Measurements from ENCODE around the gene SNX27.

The SNX27 gene

GRCh38 chr1:151702936-151703335 is 91.1 kb downstream of the SNX27 start:
- no peak for DNase-seq (ENCODE audit: extremely low read depth in 1 of 2, low read depth in 1 of 2)

- DNase-seq (ENCODE audit: extremely low read depth in 1 of 2, low read depth in 1 of 2) = no peak
These were observed 92.0 kb downstream of the SNX27 start for GRCh38 chr1:151703813-151704212.

DNA sequence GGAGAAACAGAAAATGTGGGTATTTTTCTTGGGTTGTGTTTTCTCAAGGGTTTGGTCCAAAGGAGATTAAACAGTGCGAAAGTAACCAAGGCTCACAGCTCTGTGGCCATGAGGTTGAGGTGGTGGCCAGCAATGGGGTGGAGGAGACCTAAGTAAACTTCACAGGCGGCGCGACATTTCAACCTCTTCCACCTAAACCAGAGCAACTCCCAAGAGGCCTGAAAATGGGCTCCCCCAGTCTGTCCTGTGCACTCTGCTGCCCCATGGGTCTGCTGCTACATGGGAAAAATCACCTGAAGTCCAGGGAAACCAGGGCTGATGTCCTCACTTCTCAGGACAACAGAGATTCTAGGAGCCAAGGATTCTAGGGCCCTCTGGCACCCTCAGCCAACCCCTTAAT is 92.4 kb downstream of the SNX27 start:
- DNase-seq (ENCODE audit: extremely low read depth in 1 of 2, low read depth in 1 of 2) = no peak

DNA sequence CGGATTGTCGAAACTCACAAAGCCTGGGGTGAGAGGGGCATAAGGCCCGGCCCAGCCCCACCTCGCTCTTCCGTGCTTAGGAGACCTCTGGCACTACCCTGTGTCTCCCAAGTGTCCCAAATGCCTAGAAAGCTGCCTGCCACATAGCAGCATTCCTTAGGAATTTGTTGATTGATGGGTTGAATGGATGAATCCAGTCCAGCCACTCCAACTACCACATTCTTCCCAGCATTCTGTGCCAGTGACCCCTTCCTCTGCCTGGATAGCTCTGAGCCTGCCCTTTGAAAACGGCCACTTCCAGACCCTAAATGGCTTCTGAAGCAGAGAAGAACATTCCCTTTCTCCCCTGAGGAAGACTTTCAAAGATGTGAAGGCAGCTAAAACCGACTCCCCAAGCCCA is 93.3 kb downstream of the SNX27 start:
- no peak for DNase-seq (ENCODE audit: extremely low read depth in 1 of 2, low read depth in 1 of 2)

- DNase-seq (ENCODE audit: extremely low read depth in 1 of 2, low read depth in 1 of 2) = no peak
These were observed 94.1 kb downstream of the SNX27 start for GRCh38 chr1:151705753-151706463.

- no peak for DNase-seq (ENCODE audit: extremely low read depth in 1 of 2, low read depth in 1 of 2)
These were observed 94.9 kb downstream of the SNX27 start for GRCh38 chr1:151706464-151707415.

DNA sequence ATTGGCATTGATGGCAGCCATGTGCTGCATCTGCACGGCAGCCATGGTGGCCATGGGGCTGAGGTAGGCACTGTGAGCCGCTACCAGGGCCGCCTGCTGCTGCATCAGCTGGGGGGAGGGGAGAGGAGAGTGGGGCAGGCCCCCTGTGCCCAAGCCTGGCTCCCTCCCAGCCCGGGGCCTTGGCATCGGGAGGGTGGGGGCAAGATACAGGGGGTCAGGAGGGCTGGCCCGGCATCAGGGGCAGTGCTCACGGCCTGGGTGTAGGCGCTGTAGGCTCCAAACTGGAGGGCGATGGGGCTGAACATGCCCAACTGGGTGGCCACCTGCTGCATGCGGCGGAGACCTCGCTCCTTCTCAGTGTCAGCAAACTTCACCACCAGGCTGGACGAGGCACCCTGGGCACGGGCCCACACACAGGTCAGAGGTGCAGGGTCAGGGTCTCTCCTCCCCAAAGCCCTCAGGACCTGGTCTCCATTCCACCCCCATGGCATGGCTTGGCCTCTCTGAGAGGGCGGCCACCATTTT is 95.8 kb downstream of the SNX27 start:
- no peak for DNase-seq (ENCODE audit: extremely low read depth in 1 of 2, low read depth in 1 of 2)

DNA sequence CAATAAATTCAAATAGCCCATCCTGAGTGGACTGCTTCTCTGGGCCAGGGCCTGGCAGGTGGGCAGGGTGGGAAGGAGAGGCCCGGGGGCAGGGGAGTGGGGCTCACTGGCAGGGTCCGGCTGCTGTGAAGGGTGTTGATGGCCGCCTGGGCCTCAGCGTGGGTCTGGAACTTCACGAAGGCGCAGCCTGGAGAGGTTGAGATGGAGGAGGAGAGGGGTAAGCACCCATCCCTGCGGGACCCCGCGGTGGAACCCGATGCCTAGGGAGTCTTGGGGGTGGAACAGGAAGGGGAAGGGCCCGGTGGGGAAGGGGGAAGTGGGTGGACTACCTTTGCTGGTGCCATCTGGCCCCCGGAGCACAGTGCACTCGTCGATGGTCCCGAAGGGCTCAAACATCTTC is 97.0 kb downstream of the SNX27 start:
- no peak for DNase-seq (ENCODE audit: extremely low read depth in 1 of 2, low read depth in 1 of 2)

DNA sequence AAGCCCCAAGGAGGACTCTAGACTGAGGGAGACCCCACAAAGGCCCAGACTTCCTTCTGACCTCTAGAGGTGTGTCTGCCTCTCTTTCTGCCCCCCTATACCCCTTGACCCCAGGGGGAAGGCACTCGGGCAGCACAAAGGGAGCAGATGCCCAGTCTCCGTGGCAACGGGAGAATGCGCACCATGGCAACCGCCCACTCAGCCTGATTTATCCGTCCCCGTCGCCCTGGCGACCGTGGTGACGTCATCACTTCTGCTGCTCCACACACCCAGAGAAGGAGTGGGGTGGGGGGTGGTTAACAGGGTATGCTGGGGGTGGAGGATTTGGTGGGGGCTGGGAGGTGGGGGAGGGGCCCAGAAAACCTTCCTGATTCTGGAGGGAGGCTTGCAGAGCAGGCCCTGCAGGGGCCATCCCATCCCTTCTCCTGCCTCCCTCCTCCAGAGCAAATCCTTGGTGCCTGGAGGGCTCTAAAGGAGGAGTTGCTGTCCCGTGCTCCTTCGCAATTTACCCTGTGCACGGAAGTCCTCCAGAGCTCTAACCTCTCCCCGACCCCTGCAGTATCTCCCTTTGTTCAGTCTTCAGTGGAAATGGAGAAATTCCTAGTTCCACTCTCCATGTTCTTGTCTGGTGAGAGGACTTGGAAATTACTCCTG is 98.5 kb downstream of the SNX27 start:
- DNase-seq (ENCODE audit: extremely low read depth in 1 of 2, low read depth in 1 of 2) = no peak

DNA sequence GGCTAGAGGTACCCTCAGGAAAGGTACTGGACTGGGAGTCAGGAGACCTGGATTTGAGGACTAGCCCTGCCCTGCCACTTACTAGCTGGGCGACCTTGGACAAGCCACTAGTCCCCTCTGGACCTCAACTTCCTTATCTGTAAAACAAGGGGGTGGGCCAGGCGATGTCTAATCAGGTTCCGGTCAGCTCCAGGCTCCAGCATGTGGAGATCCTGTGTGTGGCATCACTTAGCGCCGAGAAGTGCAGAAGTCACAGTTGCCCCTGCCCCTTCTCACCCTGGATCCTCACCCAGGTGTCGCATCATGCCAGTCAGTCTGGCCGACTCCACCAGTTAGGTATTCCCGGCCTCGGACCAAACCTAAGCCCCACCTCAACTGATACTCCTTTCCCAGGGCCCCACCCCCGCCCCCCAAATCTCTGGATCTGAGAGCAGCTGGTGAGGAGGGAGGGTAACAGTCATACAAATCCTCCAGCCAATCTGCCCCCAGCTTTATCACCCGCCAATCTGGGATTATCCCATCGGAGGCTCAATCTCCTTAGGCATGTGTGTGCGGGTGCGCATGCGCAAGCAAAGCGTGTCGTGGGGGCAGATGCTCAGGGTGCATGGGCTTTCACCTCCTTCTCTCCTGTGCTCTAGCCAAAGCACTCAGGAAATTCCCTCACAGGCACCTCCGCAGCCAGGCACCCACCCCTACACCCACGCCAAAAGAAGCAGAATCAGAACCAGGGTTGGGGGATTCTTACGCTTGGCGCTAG is 99.4 kb downstream of the SNX27 start:
- DNase-seq (ENCODE audit: extremely low read depth in 1 of 2, low read depth in 1 of 2) = no peak

DNA sequence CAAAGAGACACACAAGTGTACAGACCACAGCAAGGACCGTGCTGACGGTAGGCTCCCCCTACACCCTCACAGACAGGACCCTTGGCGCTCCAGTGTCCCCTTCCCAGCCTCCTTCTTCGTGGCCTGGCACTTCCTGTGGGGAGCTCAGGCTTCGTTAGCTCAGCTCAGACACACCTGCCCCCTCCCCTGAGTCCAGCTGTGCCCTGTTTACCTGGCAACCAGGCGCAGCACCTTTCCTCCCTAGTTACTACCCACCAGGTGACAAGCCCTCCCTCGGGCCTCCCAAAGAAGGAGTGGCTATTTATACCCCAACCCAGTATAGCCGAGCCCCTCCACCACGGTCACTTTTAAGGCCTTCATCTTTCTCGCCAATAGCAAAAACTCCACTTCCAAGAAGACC is 100.1 kb downstream of the SNX27 start:
- DNase-seq (ENCODE audit: extremely low read depth in 1 of 2, low read depth in 1 of 2) = no peak

DNA sequence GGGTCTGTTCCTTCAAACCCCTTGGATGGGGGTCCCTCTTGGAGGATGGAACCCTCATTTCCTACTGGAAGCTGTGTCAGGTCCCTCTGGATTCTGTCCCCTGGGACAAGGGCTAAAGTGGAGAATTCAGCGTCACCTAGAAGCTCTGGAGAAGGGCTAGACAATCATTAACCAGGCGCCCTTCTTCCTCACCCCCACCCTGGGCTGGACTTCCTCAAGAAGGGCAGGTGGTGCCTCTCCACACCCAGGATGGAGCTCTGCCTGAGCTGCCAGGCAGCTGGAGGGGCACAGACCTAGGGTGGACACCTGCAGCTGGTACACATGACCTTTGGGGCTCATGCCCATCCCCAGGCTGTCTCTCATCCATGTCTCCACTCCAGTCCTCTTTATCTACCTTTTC is 101.2 kb downstream of the SNX27 start:
- no peak for DNase-seq (ENCODE audit: extremely low read depth in 1 of 2, low read depth in 1 of 2)

- DNase-seq (ENCODE audit: extremely low read depth in 1 of 2, low read depth in 1 of 2) = no peak
These were observed 102.0 kb downstream of the SNX27 start for GRCh38 chr1:151713874-151714273.

GRCh38 chr1:151714820-151715725 is 103.2 kb downstream of the SNX27 start:
- no peak for DNase-seq (ENCODE audit: extremely low read depth in 1 of 2, low read depth in 1 of 2)

- DNase-seq (ENCODE audit: extremely low read depth in 1 of 2, low read depth in 1 of 2) = no peak
These were observed 104.0 kb downstream of the SNX27 start for GRCh38 chr1:151715726-151716404.

- DNase-seq (ENCODE audit: extremely low read depth in 1 of 2, low read depth in 1 of 2) = no peak
These were observed 104.5 kb downstream of the SNX27 start for GRCh38 chr1:151716405-151716762.

- no peak for DNase-seq (ENCODE audit: extremely low read depth in 1 of 2, low read depth in 1 of 2)
These were observed 105.2 kb downstream of the SNX27 start, which contains the start of gene CELF3 for GRCh38 chr1:151716771-151717631. CELF3 (minus strand) TSS chr1:151716803; CDS start chr1:151716020, 783 bp downstream.

GRCh38 chr1:151718011-151718431 is 106.2 kb downstream of the SNX27 start:
- no peak for DNase-seq (ENCODE audit: extremely low read depth in 1 of 2, low read depth in 1 of 2)

All from stimulated activated CD8-positive, alpha-beta memory T cell treated with anti-CD3 and anti-CD28 coated beads, Interleukin-7, amount 100 ng/mL, for 48 hours (primary cell).